A549 treated with AZD9567 at 1 μM for 4 hours (cell line): ENCODE data around the gene TMEM254. TPM values are rescaled to one million over a fixed set of nuclear protein-coding genes. Genes with fewer than 3 reads are reported as not detected.

Experiments used
- total RNA-seq: library from RNA; stranded (reverse); fragments of 200-300 nt; extraction: Qiagen RNA extraction; gene quantifications from 5 replicates; pipeline ENCODE4 v1.2.3, GENCODE V29; 2022; ENCODE audit not compliant: insufficient read depth

The TMEM254 gene, protein sequence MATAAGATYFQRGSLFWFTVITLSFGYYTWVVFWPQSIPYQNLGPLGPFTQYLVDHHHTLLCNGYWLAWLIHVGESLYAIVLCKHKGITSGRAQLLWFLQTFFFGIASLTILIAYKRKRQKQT
- 15.8 to 20.9 TPM (median 18.1 TPM) in 5 replicates for total RNA-seq

DNA sequence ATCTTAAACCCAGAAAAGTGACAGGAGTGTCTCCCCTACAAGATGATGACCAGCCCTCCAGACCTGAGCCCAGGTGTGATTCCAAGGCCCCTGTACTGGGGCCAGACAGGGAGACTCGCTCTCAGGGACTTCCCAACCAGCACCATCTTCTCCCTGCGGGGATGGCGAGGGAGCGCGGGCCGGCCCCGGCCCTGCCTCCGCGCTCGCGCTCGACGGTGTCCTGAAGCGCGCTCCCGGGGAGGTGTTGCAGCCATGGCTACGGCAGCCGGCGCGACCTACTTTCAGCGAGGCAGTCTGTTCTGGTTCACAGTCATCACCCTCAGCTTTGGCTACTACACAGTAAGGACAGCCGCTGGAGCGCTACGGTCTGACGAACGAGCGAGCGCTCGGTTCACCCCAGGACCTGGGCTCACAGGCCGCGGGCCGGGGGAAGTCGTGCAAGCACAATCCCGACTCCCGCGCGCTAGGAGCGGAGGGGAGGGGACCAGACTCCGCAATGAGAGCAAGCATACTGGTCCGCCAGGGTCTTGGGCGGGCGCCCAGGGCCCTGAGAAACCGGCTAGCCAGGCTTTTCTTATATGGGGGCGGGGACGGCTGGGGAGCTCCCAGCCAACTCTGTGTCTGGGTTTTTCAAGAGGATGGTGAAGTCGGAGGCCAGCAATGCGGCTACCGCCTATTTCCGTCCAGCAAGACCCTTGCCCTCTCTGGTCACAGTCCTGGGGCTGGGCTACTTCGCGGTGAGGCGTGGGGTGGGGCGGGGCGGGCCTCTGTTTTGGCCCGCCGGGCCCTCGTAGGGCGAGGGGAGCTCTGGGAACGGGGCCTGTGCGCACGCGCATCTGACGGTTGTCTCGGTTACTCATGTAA lies at the start of gene TMEM254:
Gene TMEM254 (plus strand): TSS at position 218 of the 864 bp plus-strand sequence. CDS start 35 bp downstream, at position 253.

DNA sequence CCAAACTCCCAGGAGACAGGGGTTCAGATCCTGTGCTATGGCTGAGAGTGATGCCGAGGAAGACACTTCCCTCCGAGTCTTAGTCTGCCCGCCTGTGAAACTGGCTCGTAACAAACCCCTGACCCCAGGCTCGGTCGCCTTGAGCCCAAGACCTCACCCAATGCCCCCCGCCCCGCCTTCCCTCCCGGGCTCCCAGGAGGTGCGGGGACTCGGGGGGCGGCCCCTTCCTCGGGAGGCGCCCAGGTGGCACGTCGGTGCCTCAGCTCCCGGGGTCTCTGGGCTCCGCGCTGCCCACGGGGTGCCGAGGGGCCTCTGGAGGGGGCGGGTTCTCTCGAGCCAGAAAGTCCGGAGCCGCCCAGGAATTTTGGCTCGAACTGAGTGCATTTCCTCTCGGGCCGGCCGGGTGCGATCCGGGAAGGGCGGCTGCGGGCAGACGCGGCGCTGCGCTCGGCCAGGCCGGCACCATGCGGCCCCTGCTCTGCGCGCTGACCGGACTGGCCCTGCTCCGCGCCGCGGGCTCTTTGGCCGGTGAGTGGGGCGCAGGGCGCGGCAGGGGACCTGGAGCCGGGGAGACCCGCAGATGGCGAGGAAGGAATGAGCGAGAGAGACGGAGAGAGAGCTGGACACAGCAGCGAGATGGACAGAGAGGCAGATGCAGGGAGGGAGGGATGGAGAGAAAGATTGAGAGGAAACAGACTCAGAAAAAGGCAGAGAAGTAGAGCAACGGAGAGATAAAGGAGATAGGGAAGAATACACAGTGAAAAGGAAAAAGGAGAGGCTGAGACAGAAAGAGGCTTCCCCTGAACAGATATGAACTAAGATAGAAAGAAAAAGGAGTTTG lies 54.1 kb downstream of the TMEM254 start, which contains the start of gene PLAC9:
Gene PLAC9 (plus strand): TSS at position 432 of the 841 bp plus-strand sequence. CDS start 33 bp downstream, at position 465.

Other genes starting within 250 kb of the TMEM254 start
- gene SFTPD, start 129.6 kb upstream of the TMEM254 start, total RNA-seq = 0.14 to 0.38 TPM (median 0.28 TPM) in 4 of 5 replicates, not detected in the other
- gene PLAC9, start 54.1 kb downstream of the TMEM254 start, total RNA-seq = 0.18 to 0.20 TPM in 2 of 5 replicates, not detected in the others
- gene ANXA11, start 126.9 kb downstream of the TMEM254 start, total RNA-seq = 143 to 204 TPM (median 191 TPM) in 5 replicates
- gene MAT1A, start 211.0 kb downstream of the TMEM254 start, total RNA-seq = 0.06 TPM in 1 of 5 replicates, not detected in the others